SU-DHL-6 (cell line): ENCODE results near the gene GPR108.

Experiments
- EZH2phosphoT487 ChIP-seq: fragments of 200-600 bp; sonication (generic), shearing (Covaris generic); conservative IDR thresholded peaks from 2 replicates; pipeline ENCODE4 v1.6.1; 2018; ENCODE audit warnings: mild to moderate bottlenecking, antibody characterized with exemption, low read length, moderate library complexity, mixed read lengths
- TF ChIP-seq, protein P1 (sequence below): fragments of 200-600 bp; sonication (generic); IDR thresholded peaks from one replicate; pipeline ENCODE4 v1.5.1; 2017; ENCODE audit warnings: antibody characterized with exemption, mild to moderate bottlenecking, low read length, moderate library complexity; ENCODE audit not compliant: insufficient read depth, poor library complexity, severe bottlenecking

DNA sequence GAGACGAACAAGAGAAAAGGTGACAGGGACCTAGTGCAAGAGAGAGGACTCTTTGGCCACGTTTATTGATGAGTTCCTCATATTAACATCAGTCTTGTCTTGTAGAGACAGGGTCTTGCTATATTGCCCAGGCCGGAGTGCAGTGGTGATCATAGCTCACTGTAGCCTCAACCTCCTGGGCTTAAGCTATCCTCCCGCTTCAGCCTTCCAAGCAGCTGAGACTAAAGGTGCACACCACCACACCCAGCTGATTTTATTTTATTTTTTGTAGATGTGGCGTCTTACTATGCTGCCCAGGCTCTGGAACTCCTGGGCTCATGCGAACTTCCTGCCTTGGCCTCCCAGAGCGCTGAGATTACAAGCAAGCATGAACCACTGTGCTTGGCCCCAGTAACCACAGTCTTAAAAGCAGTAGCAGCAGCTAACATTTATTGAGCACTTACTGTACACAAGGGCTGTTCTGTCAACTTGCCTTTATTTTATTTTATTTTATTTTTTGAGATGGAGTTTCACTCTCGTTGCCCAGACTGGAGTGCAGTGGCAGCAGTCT lies 30.9 kb upstream of the GPR108 start:
- TF ChIP-seq, protein P1, sequence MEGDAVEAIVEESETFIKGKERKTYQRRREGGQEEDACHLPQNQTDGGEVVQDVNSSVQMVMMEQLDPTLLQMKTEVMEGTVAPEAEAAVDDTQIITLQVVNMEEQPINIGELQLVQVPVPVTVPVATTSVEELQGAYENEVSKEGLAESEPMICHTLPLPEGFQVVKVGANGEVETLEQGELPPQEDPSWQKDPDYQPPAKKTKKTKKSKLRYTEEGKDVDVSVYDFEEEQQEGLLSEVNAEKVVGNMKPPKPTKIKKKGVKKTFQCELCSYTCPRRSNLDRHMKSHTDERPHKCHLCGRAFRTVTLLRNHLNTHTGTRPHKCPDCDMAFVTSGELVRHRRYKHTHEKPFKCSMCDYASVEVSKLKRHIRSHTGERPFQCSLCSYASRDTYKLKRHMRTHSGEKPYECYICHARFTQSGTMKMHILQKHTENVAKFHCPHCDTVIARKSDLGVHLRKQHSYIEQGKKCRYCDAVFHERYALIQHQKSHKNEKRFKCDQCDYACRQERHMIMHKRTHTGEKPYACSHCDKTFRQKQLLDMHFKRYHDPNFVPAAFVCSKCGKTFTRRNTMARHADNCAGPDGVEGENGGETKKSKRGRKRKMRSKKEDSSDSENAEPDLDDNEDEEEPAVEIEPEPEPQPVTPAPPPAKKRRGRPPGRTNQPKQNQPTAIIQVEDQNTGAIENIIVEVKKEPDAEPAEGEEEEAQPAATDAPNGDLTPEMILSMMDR = no peak
- TF ChIP-seq EZH2phosphoT487 = no peak
